GM12878 (cell line): ENCODE data around the gene DOCK9. TPM values are rescaled to one million over a fixed set of nuclear protein-coding genes. Genes with fewer than 3 reads are reported as not detected.

Source experiments
- ATAC-seq: fragments of 200-7000 bp; cut with Tn5 transposase; 3 replicates; pipeline ENCODE4 v1.9.1; 2020; ENCODE audit warnings: mild to moderate bottlenecking, moderate library complexity
- BruUV-seq: library from RNA; stranded (reverse); fragments of 400-500 nt; replicated peaks from 2 replicates; lab custom pipeline; 2021; lab: Mats Ljungman, UMichigan
- CTCF ChIA-PET: fragments of 300-600 bp; sonication (Branson Sonifier 250); formaldehyde crosslinking; extraction: SDS; loops from one replicate; lab custom pipeline; 2021; ENCODE audit warnings: inconsistent platforms; lab: Yijun Ruan, JAX
- POLR2A ChIA-PET: fragments of 350-600 bp; formaldehyde crosslinking; extraction: SDS; loops from one replicate; lab custom pipeline; 2021; ENCODE audit warnings: inconsistent platforms; lab: Charles Lee
- RAD21 ChIA-PET: fragments of 300-600 bp; sonication (Branson Sonifier 250); formaldehyde crosslinking; loops from one replicate; lab custom pipeline; 2023; ENCODE audit warnings: antibody characterized with exemption; ENCODE audit not compliant: unreplicated experiment; lab: Charles Lee
- SMC1A ChIA-PET: fragments of 300-600 bp; sonication (Branson Sonifier 250); formaldehyde crosslinking; loops from one replicate; lab custom pipeline; 2023; ENCODE audit not compliant: unreplicated experiment, uncharacterized antibody; lab: Charles Lee
- DNase-seq: peaks from one replicate; pipeline ENCODE4 v3.0.0-alpha.2; 2011; ENCODE audit warnings: low read depth, low spot score
- FAIRE-seq: peaks from 3 replicates; lab custom pipeline; 2011; peaks lifted over from hg19 to GRCh38; lab: Jason Lieb, UNC
- H2AFZ ChIP-seq: 2 replicates; pipeline ENCODE4 v1.6.0; 2011; ENCODE audit warnings: low read depth, low read length, control low read depth; ENCODE audit not compliant: control insufficient read depth
- H3K27ac ChIP-seq: 2 replicates; pipeline ENCODE4 v1.5.1; 2011; ENCODE audit warnings: control low read depth; ENCODE audit not compliant: control insufficient read depth, insufficient read depth
- H3K27me3 ChIP-seq, 2 experiments: replicated peaks in 1 of 2; 2 replicates each; pipeline versions ENCODE4 v1.6.0 to v1.6.1; 2011; ENCODE audit warnings: low read length in 1 of 2; ENCODE audit not compliant: control insufficient read depth in 2 of 2, insufficient read depth in 2 of 2
- H3K36me3 ChIP-seq, 2 experiments: 2 replicates each; pipeline ENCODE4 v1.5.1; 2011; ENCODE audit warnings: low read length in 1 of 2; ENCODE audit not compliant: control insufficient read depth in 2 of 2, insufficient read depth in 2 of 2
- H3K4me1 ChIP-seq: 2 replicates; pipeline ENCODE4 v1.6.1; 2011; ENCODE audit warnings: mild to moderate bottlenecking, low read length, moderate library complexity, mixed read lengths; ENCODE audit not compliant: control insufficient read depth, insufficient read depth
- H3K4me2 ChIP-seq: 2 replicates; pipeline ENCODE4 v1.6.0; 2011; ENCODE audit warnings: control low read depth; ENCODE audit not compliant: control insufficient read depth, insufficient read depth
- H3K4me3 ChIP-seq: fragments of 200-600 bp; sonication (generic); 2 replicates; pipeline ENCODE4 v1.5.1; 2016
- H3K79me2 ChIP-seq: 2 replicates; pipeline ENCODE4 v1.6.0; 2011; ENCODE audit warnings: low read length; ENCODE audit not compliant: control insufficient read depth, insufficient read depth
- H3K9ac ChIP-seq: 2 replicates; pipeline ENCODE4 v1.8.0; 2011; ENCODE audit warnings: low read length, control low read depth, mixed read lengths; ENCODE audit not compliant: control insufficient read depth, insufficient read depth
- H3K9me3 ChIP-seq: replicated peaks from 3 replicates; pipeline ENCODE4 v1.5.1; 2011; ENCODE audit warnings: mild to moderate bottlenecking, low read length; ENCODE audit not compliant: control insufficient read depth, insufficient read depth
- H4K20me1 ChIP-seq: 2 replicates; pipeline ENCODE4 v1.6.0; 2011; ENCODE audit not compliant: control insufficient read depth, insufficient read depth
- BACH1 ChIP-seq: fragments of 450-650 bp; IDR thresholded peaks from 2 replicates; pipeline ENCODE4 v1.6.1; 2017; ENCODE audit warnings: mild to moderate bottlenecking, borderline replicate concordance
- CHD4 ChIP-seq: fragments of 200-600 bp; sonication (generic); IDR thresholded peaks from 2 replicates; pipeline ENCODE4 v1.6.1; 2016; ENCODE audit warnings: mild to moderate bottlenecking
- NFIC ChIP-seq: IDR thresholded peaks from 2 replicates; pipeline ENCODE4 v1.6.1; 2012; ENCODE audit warnings: low read depth, mild to moderate bottlenecking, inconsistent platforms, low read length, moderate library complexity
- NFXL1 ChIP-seq: fragments of 450-650 bp; IDR thresholded peaks from 2 replicates; pipeline ENCODE4 v1.6.1; 2017; ENCODE audit warnings: antibody characterized with exemption, mild to moderate bottlenecking, borderline replicate concordance
- POLR2AphosphoS5 ChIP-seq: IDR thresholded peaks from 2 replicates; pipeline ENCODE4 v1.6.1; 2011; ENCODE audit warnings: mild to moderate bottlenecking, low read length, inconsistent platforms
- RBBP5 ChIP-seq: fragments of 200-600 bp; sonication (generic); conservative IDR thresholded peaks from 2 replicates; pipeline ENCODE4 v1.6.1; 2016
- RFX5 ChIP-seq: IDR thresholded peaks from 2 replicates; pipeline ENCODE4 v1.6.1; 2011; ENCODE audit warnings: low read depth, low read length, improper control_type of control experiment
- SIN3A ChIP-seq: IDR thresholded peaks from 2 replicates; pipeline ENCODE4 v1.6.1; 2012; ENCODE audit warnings: low read depth, low read length, improper control_type of control experiment
- SMARCA5 ChIP-seq: fragments of 450-650 bp; IDR thresholded peaks from 2 replicates; pipeline ENCODE4 v1.6.1; 2017; ENCODE audit warnings: mild to moderate bottlenecking
- SREBF1 ChIP-seq: IDR thresholded peaks from 2 replicates; pipeline ENCODE4 v1.6.1; 2012; ENCODE audit warnings: mild to moderate bottlenecking, low read length
- SUPT20H ChIP-seq: IDR thresholded peaks from 2 replicates; pipeline ENCODE4 v1.6.1; 2011; ENCODE audit warnings: low read depth, mild to moderate bottlenecking, low read length, moderate library complexity, borderline replicate concordance; ENCODE audit not compliant: control insufficient read depth
- TBL1XR1 ChIP-seq: IDR thresholded peaks from 2 replicates; pipeline ENCODE4 v1.6.1; 2012; ENCODE audit warnings: low read depth, low read length, improper control_type of control experiment
- ZBED1 ChIP-seq: IDR thresholded peaks from 2 replicates; pipeline ENCODE4 v1.6.1; 2016; ENCODE audit warnings: borderline replicate concordance
- WGBS: methylation state at CpG from one replicate; pipeline ENCODE4 v1.1.6; 2016; ENCODE audit warnings: low lambda C conversion rate; ENCODE audit not compliant: insufficient replicate concordance, insufficient coverage; ENCODE audit errors: missing lambda C conversion rate; 5-methylcytosine and 5-hydroxymethylcytosine counted together
- in situ Hi-C: fragments of 300-500 bp; cut with MboI; formaldehyde crosslinking; loops from 9 replicates; pipeline ENCODE4 v1.14.3; 2018; ENCODE audit warnings: mixed read lengths
- intact Hi-C: fragments of 100-400 bp; cut with micrococcal nuclease; formaldehyde crosslinking; loops from one replicate; pipeline ENCODE4 v1.14.2; 2022; ENCODE audit not compliant: unreplicated experiment
- polyA plus RNA-seq, 11 experiments: library from polyadenylated mRNA; depleted of rRNA in 4 of 11; unstranded in 6 of 11; stranded (reverse) in 5 of 11; fragments of >200 nt; fragmentation: Nextera tagmentation in 4 of 11; fragmentation: Illumina TruSeq in 1 of 11; extraction: Ambion mirVana in 4 of 11; extraction: Trizol in 1 of 11; gene quantifications; 1 replicate in 1 of 11; 2 replicates in 10 of 11; pipeline versions ENCODE4 v1.2.1 to v1.2.3, GENCODE V29; 2011 to 2016; ENCODE audit warnings: inconsistent platforms in 2 of 11, missing spikeins in 2 of 11, low read depth in 1 of 11
- total RNA-seq, 4 experiments: library from RNA; depleted of rRNA in 3 of 4; stranded (reverse); fragments of >200 nt in 3 of 4; fragmentation: Illumina TruSeq in 1 of 4; extraction: Trizol in 1 of 4; gene quantifications; 2 replicates each; pipeline versions ENCODE4 v1.2.1 to v1.2.3, GENCODE V29; 2013 to 2021
- TF ChIP-seq, protein P1 (sequence below): IDR thresholded peaks from 2 replicates; pipeline ENCODE4 v1.6.1; 2011; ENCODE audit warnings: low read depth, low read length, improper control_type of control experiment, borderline replicate concordance
- TF ChIP-seq, protein P2 (sequence below): fragments of 450-650 bp; formaldehyde crosslinking; IDR thresholded peaks from 2 replicates; pipeline ENCODE4 v1.5.0; 2022; ENCODE audit warnings: mild to moderate bottlenecking, missing genetic modification characterization

The DOCK9 gene
- total and polyA plus RNA-seq, 10 of the 15 experiments (the other 5 are each of a cell fraction or from before 2014, with no cell fraction given): 0.09 to 2.9 (median 0.74) TPM

GRCh38 chr13:98802559-98802958 is 175.3 kb downstream of the DOCK9 start (continued):
- TF ChIP-seq POLR2AphosphoS5 (no peak), RBBP5 (no peak), TBL1XR1 (no peak)

GRCh38 chr13:98801626-98802418 is 176.0 kb downstream of the DOCK9 start:
- BruUV-seq: no TSS peak
- H3K9ac ChIP-seq: no peak overlapping the region
- H3K27ac ChIP-seq: no peak overlapping the region
- no peak for ATAC-seq
- no peaks in the 10 kb centered on the region for H3K36me3 ChIP-seq
- intact Hi-C loops (no loop called here), in situ Hi-C loops (no loop called here)
- H3K4me1 ChIP-seq: no peaks in the 10 kb centered on the region
- H2AFZ ChIP-seq: no peak overlapping the region
- no peaks in the 10 kb centered on the region for H3K79me2 ChIP-seq
- no peak overlapping the region for H3K4me2 ChIP-seq
- WGBS: 50% methylated on average over 10 of the region's 10 CpGs
- H3K4me3 ChIP-seq: no peak overlapping the region
- H3K27me3 ChIP-seq: no peaks in the 10 kb centered on the region
- SMC1A ChIA-PET: interaction anchor here (1.2 kb wide), 1 partner anchor 10 kb away, joined by 3 read pairs; no protein-coding TSS in a partner anchor
- DNase-seq: no peak
- H3K9me3 ChIP-seq: no peaks in the 10 kb centered on the region
- FAIRE-seq: no peak
- no peaks in the 10 kb centered on the region for H4K20me1 ChIP-seq
- TF ChIP-seq SMARCA5 (no peak), SUPT20H (no peak), TBL1XR1 (no peak), SREBF1 (no peak), RFX5 (no peak), BACH1 (no peak), SIN3A (no peak), NFXL1 (no peak), CHD4 (no peak), NFIC (no peak), ZBED1 (no peak)
- TF ChIP-seq, protein P1, sequence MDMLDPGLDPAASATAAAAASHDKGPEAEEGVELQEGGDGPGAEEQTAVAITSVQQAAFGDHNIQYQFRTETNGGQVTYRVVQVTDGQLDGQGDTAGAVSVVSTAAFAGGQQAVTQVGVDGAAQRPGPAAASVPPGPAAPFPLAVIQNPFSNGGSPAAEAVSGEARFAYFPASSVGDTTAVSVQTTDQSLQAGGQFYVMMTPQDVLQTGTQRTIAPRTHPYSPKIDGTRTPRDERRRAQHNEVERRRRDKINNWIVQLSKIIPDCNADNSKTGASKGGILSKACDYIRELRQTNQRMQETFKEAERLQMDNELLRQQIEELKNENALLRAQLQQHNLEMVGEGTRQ: no peak
- TF ChIP-seq, protein P2, sequence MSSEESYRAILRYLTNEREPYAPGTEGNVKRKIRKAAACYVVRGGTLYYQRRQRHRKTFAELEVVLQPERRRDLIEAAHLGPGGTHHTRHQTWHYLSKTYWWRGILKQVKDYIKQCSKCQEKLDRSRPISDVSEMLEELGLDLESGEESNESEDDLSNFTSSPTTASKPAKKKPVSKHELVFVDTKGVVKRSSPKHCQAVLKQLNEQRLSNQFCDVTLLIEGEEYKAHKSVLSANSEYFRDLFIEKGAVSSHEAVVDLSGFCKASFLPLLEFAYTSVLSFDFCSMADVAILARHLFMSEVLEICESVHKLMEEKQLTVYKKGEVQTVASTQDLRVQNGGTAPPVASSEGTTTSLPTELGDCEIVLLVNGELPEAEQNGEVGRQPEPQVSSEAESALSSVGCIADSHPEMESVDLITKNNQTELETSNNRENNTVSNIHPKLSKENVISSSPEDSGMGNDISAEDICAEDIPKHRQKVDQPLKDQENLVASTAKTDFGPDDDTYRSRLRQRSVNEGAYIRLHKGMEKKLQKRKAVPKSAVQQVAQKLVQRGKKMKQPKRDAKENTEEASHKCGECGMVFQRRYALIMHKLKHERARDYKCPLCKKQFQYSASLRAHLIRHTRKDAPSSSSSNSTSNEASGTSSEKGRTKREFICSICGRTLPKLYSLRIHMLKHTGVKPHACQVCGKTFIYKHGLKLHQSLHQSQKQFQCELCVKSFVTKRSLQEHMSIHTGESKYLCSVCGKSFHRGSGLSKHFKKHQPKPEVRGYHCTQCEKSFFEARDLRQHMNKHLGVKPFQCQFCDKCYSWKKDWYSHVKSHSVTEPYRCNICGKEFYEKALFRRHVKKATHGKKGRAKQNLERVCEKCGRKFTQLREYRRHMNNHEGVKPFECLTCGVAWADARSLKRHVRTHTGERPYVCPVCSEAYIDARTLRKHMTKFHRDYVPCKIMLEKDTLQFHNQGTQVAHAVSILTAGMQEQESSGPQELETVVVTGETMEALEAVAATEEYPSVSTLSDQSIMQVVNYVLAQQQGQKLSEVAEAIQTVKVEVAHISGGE (CRISPR knock-in tag): no peak
- CTCF ChIA-PET: interaction anchor here (2.1 kb wide), 1 partner anchor 38 kb away, joined by 6 read pairs; no protein-coding TSS in a partner anchor
- RAD21 ChIA-PET: no interaction called here
- POLR2A ChIA-PET: no interaction called here
